ENCODE results near the gene BRMS1L.
"Not testable (repeated sequence)": the region's sequence is repeated elsewhere in the genome, so short reads cannot be mapped to it uniquely, and the experiment has no call there.

BRMS1L gene

GRCh38 chr14:35821564-35822411, 4.3 kb upstream of the BRMS1L start:
- no peak for DNase-seq (ENCODE audit: low read depth, low spot score)

DNA sequence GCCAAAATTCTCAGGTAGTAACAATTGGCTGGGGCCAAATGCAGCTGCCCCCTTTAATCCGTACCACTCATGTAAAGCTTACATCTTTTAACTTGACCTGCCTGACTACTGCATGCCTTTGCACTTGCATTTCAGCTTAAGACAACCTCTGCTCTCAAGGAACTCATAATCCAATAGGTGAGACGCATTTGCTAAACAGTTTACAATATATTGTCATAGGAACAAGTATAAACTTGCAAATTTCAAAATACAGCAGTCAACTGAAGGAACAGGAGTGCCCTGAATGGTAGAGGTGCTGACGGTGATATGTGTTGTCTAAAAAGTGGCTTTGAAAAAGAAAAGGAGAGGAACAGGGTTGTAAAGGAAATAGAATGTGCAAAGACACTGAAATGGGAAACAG, 3.6 kb upstream of the BRMS1L start:
- no peak for DNase-seq (ENCODE audit: low read depth, low spot score)

DNA sequence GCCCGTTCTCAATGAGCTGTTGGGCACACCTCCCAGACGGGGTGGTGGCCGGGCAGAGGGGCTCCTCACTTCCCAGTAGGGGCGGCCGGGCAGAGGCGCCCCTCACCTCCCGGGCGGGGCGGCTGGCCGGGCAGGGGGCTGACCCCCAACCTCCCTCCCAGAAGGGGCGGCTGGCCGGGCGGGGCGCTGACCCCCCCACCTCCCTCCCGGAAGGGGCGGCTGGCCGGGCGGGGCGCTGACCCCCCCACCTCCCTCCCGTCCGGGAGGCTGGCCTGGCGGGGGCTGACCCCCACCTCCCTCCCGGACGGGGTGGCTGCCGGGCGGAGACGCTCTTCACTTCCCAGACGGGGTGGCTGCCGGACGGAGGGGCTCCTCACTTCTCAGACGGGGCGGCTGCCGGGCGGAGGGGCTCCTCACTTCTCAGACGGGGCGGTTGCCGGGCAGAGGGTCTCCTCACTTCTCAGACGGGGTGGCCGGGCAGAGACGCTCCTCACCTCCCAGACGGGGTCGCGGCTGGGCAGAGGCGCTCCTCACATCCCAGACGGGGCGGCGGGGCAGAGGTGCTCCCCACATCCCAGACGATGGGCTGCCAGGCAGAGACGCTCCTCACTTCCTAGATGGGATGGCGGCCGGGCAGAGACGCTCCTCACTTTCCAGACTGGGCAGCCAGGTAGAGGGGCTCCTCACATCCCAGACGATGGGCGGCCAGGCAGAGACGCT, 1.5 kb upstream of the BRMS1L start:
- not testable (repeated sequence) for DNase-seq (ENCODE audit: low read depth, low spot score)

DNA sequence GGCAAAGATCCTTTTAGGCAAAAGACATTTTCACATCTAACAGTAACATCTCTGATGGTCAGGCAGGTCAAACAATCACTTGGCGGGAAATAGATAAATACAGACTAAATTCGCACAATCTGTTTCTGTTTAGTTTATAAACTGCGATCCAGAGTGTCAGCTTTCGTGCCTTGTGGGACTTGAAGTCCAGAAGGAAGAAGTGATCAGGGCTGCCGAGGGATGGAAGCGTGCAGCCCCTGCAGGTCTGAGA, 245 bp upstream of the BRMS1L start:
- no peak for DNase-seq (ENCODE audit: low read depth, low spot score)

- DNase-seq (ENCODE audit: low read depth, low spot score) = no peak
Observed at GRCh38 chr14:35826952-35827416, 846 bp downstream of the BRMS1L start.

- DNase-seq (ENCODE audit: low read depth, low spot score) = no peak
Observed at GRCh38 chr14:35827678-35828472, 1.7 kb downstream of the BRMS1L start.

GRCh38 chr14:35829449-35829848, 3.3 kb downstream of the BRMS1L start:
- no peak for DNase-seq (ENCODE audit: low read depth, low spot score)

DNA sequence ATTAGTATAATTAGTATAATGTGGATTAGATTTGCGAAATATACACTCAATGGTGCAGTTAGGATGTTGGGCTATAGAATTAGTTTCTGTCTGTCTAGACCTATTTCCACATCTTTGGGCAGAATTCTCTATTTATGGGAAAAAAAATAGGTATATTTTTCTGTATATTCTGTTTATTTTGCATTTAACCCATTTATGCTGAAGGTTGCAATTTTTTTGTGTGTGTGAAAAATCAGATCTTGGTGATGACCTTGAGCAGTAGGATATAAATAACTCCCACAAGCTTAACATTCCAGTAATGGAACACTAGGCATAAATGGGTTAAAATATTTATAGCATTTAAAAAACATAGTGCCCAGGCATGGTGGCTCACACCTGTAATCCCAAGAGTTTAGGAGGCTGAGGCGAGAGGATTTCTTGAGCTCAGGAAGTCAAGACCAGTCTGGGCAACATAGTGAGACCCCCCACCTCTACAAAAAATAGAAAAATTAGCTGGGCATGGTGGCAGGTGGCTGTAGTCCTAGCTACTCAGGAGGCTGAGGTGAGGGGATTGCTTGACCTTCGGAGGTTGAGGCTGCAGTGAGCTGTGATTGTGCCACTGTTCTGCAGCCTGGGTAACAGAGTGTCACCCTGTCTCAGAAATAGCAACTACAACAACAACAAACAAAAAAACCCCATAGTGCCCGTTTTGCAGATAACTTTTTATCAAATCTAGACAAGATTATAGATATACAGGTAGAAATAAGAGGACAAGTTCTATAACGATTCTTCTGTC, 9.3 kb downstream of the BRMS1L start:
- no peak for DNase-seq (ENCODE audit: low read depth, low spot score)

DNA sequence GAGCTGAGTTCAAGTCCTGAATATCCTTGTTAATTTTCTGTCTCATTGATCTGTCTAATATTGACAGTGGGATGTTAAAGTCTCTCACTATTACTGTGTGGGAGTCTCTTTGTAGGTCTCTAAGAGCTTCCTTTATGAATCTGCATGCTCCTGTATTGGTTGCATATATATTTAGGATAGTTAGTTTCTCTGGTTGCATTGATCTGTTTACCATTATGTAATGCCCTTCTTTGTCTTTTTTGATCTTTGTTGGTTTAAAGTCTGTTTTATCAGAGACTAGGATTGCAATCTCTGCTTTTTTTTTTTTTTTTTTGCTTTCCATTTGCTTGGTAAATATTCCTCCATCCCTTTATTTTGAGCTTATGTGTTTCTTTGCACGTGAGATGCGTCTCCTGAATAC, 15.6 kb downstream of the BRMS1L start:
- DNase-seq (ENCODE audit: low read depth, low spot score) = not testable (repeated sequence)

DNA sequence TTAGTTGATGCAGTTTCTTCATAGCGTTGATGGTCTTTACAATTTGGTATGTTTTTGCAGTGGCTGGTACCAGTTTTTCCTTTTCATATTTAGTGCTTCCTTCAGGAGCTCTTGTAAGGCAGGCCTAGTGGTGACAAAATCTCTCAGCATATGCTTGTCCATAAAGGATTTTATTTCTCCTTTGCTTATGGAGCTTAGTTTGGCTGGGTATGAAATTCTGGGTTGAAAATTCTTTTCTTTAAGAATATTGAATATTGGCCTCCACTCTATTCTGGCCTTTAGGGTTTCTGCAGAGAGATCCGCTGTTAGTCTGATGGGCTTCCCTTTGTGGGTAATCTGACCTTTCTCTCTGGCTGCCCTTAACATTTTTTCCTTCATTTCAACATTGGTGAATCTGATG, 16.1 kb downstream of the BRMS1L start:
- DNase-seq (ENCODE audit: low read depth, low spot score) = not testable (repeated sequence)

DNA sequence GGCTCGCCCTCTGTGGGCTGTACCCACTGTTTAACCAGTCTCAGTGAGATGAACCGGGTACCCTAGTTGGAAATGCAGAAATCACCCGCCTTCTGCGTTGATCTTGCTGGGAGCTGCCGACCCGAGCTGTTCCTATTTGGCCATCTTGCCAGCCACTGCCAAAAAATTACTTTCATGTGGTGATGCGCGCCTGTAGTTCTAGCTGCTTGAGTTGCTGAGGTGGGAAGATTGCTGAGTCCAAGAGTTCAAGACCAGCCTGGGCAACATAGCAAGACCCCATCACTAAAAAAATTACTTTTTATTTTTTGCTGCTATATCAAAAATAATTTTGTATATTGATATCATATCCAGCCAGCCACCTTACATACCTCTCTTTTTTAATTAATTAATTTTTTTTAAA, 18.4 kb downstream of the BRMS1L start:
- no peak for DNase-seq (ENCODE audit: low read depth, low spot score)

DNA sequence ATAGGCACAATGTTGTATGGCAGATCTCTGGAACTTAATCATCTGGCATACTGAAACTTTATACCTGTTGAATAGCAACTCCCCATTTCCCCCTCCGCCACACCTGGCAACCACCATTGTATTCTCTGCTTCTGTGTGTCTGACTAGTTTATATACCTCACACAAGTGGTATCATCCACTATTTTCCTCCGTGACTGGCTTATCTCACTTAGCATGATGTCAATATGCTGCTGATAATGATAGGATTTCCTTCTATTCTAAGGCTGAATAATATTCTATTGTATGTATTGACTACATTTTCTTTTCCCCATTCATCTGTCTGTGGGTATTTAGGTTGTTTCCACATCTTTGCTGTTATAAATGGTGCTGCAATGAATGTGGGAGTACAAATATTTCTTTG, 21.5 kb downstream of the BRMS1L start:
- no peak for DNase-seq (ENCODE audit: low read depth, low spot score)

DNA sequence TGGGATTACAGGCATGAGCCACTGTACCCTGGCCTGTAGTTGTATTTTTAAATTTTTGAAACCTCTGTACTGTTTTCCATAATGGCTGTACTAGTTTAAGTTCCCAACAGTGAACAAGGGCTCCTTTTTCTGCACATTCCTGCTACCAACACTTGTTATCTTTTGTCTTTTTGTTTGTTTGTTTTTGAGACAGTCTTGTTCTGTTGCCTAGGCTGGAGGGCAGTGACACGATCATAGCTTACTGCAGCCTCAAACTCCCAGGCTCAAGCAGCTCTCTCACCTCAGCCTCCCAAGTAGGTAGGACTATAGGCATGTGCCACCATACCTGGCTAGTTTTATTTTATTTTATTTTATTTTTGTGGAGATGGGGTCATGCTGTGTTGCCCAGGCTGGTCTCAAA, 23.0 kb downstream of the BRMS1L start:
- DNase-seq (ENCODE audit: low read depth, low spot score) = no peak

GRCh38 chr14:35851823-35852222, 25.7 kb downstream of the BRMS1L start:
- no peak for DNase-seq (ENCODE audit: low read depth, low spot score)

DNA sequence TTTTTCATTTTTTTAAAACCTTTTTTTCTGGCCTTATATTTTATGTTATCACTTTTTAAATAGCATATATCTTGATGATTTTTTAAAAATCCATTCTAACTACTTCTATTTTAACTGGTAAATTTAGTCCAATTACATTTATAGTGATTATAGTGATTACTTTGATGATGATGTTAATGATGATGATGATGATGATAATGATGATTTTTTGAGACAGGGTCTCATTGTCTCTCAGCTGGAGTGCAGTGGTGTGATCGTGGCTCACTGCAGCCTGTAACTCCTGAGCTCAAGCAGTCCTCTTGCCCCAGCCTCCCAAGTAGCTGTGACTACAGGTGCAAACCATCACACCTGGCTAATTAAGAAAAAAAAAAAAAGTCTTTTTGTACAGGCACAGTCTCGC, 27.1 kb downstream of the BRMS1L start:
- DNase-seq (ENCODE audit: low read depth, low spot score) = no peak

DNA sequence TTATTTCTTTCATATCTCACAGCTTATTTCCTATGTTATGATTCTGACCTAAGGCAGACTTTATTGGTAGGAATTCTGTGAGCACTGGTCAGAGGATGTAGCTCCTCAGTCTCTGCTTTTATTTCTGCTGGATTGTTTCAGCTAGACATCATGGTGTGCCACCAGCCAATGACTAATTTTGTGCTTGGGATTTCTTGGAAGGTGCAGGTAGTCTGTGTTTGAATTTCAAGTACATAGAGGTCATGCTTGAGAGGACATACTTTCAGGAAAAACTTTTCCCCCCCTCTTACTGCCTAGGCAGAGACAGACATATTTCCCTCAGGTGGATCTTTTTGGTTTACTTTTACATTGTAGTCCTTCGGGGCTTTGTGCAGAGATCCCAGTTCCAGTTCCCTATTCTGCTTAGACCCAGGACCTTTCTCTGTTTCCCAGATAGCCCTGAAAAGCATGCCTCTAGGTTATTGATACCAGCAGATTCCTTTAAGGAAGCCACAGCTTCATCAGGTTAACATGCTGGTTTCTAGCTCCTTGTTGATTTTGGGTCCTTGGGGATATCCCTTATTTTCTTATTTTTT, 28.6 kb downstream of the BRMS1L start:
- no peak for DNase-seq (ENCODE audit: low read depth, low spot score)

DNA sequence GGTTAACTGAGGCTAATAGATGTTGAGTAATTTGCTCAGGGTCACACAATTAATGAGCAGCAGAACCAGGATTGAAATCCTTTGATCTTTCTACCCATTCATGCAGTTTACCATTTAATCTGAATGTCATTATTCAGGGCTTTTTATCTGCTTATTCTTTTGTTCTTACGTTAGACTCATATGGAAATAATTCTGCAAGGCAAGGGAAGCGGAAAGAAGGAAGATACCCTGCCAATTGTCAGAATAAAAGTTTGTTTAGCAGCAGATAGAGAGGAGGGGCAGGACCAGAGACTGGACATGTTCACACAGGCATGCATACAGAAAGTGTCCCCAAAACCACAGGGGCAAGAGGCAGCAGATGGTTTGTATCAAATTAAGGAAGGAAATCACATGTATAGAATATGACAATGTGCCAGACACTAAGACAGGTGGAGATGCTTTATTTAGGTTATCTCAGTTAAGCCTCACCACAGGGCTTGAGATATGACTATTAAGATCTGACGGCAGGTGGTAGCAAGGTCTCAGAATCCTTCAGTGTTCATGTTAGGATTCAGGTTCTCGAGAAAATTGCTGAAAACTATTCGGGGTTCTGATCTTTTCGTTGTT, 29.8 kb downstream of the BRMS1L start:
- no peak for DNase-seq (ENCODE audit: low read depth, low spot score)

- DNase-seq (ENCODE audit: low read depth, low spot score) = no peak
Observed at GRCh38 chr14:35858521-35859209, 32.5 kb downstream of the BRMS1L start.

- no peak for DNase-seq (ENCODE audit: low read depth, low spot score)
Observed at GRCh38 chr14:35861204-35861868, 35.2 kb downstream of the BRMS1L start.

All from iPS DF 19.7 (cell line).